Fibroblast of lung (primary cell): ENCODE data around the gene BMS1. TPM values are rescaled to one million over a fixed set of nuclear protein-coding genes. Genes with fewer than 3 reads are reported as not detected.
"Not testable (repeated sequence)": the region's sequence is repeated elsewhere in the genome, so short reads cannot be mapped to it uniquely, and the experiment has no call there.

Experiments used
- DNase-seq, 2 donors: peaks; one replicate each; pipeline versions ENCODE4 v3.0.0 to v3.0.0-alpha.2; 2010; ENCODE audit warnings: low read depth in 2 of 2
- H2AFZ ChIP-seq: 2 replicates; pipeline ENCODE4 v1.5.1; 2012; ENCODE audit warnings: low read length, control low read depth, inconsistent platforms
- H3K27ac ChIP-seq: 2 replicates; pipeline ENCODE4 v1.5.1; 2011; ENCODE audit warnings: low read length, control low read depth; ENCODE audit not compliant: insufficient read depth
- H3K27me3 ChIP-seq: 2 replicates; pipeline ENCODE4 v1.5.1; 2011; ENCODE audit warnings: mild to moderate bottlenecking, low read length; ENCODE audit not compliant: control insufficient read depth, insufficient read depth
- H3K36me3 ChIP-seq: 2 replicates; pipeline ENCODE4 v1.5.1; 2011; ENCODE audit warnings: low read length; ENCODE audit not compliant: control insufficient read depth, insufficient read depth
- H3K4me1 ChIP-seq: 2 replicates; pipeline ENCODE4 v1.5.1; 2011; ENCODE audit warnings: low read length; ENCODE audit not compliant: control insufficient read depth, insufficient read depth; ENCODE audit errors: extremely low read depth
- H3K4me2 ChIP-seq: 2 replicates; pipeline ENCODE4 v1.5.1; 2011; ENCODE audit warnings: low read length, control low read depth; ENCODE audit not compliant: insufficient read depth; ENCODE audit errors: extremely low read depth
- H3K4me3 ChIP-seq, 4 experiments: fragments of 200-600 bp in 1 of 4; sonication (generic) in 1 of 4; replicated peaks in 1 of 4; 2 replicates each; pipeline ENCODE4 v1.5.1; 2011 to 2016; ENCODE audit warnings: low read length in 4 of 4, low read depth in 3 of 4, mild to moderate bottlenecking in 3 of 4, control low read depth in 2 of 4, inconsistent platforms in 1 of 4, mixed read lengths in 1 of 4; ENCODE audit not compliant: insufficient read depth in 1 of 4; ENCODE audit errors: control extremely low read depth in 1 of 4
- H3K79me2 ChIP-seq: 2 replicates; pipeline ENCODE4 v1.5.1; 2012; ENCODE audit warnings: mild to moderate bottlenecking, low read length, inconsistent platforms; ENCODE audit not compliant: control insufficient read depth, insufficient read depth
- H3K9ac ChIP-seq: 2 replicates; pipeline ENCODE4 v1.5.1; 2011; ENCODE audit warnings: mild to moderate bottlenecking, low read length, control low read depth; ENCODE audit not compliant: insufficient read depth
- H3K9me3 ChIP-seq: 2 replicates; pipeline ENCODE4 v1.5.1; 2012; ENCODE audit warnings: low read depth, low read length; ENCODE audit not compliant: control insufficient read depth, insufficient read depth
- H4K20me1 ChIP-seq: 2 replicates; pipeline ENCODE4 v1.5.1; 2011; ENCODE audit warnings: low read length; ENCODE audit not compliant: control insufficient read depth, insufficient read depth; ENCODE audit errors: extremely low read depth
- EZH2 ChIP-seq: IDR thresholded peaks from 2 replicates; pipeline ENCODE4 v1.5.1; 2012; ENCODE audit warnings: low read length, control low read depth, mild to moderate bottlenecking; ENCODE audit errors: missing control alignments
- polyA plus RNA-seq, 2 donors: library from polyadenylated mRNA; depleted of rRNA in 1 of 2; stranded (reverse) in 1 of 2; unstranded in 1 of 2; fragments of >200 nt; gene quantifications; 2 replicates each; pipeline ENCODE4 v1.2.1, GENCODE V29; 2011 to 2012; ENCODE audit warnings: missing spikeins in 1 of 2
- total RNA-seq: library from RNA; depleted of rRNA; stranded (reverse); fragments of >200 nt; gene quantifications from 2 replicates; pipeline ENCODE4 v1.2.1, GENCODE V29; 2014
- TF ChIP-seq, protein P1 (sequence below), 2 donors: IDR thresholded peaks in 1 of 2; conservative IDR thresholded peaks in 1 of 2; 1 replicate in 1 of 2; 2 replicates in 1 of 2; pipeline ENCODE4 v1.5.1; 2011 to 2012; ENCODE audit warnings: low read length in 2 of 2, control low read depth in 1 of 2, inconsistent platforms in 1 of 2, low read depth in 1 of 2, mild to moderate bottlenecking in 1 of 2

The BMS1 gene
- total and polyA plus RNA-seq, 2 donors (not counting 1 experiment from before 2014, with no cell fraction given) = 6.4 to 13.9 TPM

DNA sequence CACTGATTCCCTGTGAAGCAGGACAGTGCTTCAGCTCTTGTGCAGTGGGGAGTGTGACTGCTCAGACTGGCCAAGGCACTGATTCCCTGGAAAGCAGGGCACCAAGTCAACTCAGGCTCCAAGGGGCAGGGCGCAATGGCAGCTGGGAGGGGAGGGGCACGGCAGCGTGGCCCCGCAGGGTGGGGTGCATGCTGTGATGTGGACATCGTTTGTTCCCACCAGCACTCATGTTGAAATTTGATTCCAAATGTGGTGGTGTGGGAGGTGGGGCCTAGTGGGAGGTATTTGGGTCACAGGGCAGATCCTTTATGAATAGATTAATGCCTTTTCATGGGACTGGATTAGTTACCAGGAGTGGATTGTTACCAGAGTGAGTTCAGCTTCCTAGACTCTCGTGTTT is 44.2 kb downstream of the BMS1 start:
- H3K4me1 ChIP-seq, H3K79me2 ChIP-seq, H3K4me3 ChIP-seq, H3K36me3 ChIP-seq, H3K4me2 ChIP-seq, H2AFZ ChIP-seq, H3K9me3 ChIP-seq, H3K27me3 ChIP-seq, H3K27ac ChIP-seq, H3K9ac ChIP-seq, H4K20me1 ChIP-seq: not testable (repeated sequence)
- peak in 1 of 2 donors; percentile 14 for DNase-seq

DNA sequence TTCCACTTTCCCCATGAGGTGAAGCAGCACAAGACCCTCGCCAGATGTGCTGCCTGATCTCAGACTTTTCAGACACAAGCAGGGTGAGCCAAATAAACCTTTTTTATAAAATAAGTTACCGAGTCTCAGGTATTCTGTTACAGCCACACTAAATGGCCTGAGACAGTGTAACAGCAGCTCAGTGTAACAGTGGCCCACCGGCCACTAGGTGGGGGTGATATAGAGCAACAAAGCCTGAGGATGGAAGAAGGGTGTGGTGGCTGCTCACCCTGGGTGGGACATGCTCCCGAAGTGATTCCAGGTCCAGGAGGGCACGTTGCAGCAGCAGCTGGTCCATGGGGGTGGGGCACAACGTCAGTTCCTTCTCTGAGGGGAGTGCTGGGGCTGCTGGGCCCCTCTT is 44.6 kb downstream of the BMS1 start:
- no peaks in the 10 kb centered on the region for H4K20me1 ChIP-seq
- no peaks in the 10 kb centered on the region for H3K36me3 ChIP-seq
- TF ChIP-seq, protein P1, sequence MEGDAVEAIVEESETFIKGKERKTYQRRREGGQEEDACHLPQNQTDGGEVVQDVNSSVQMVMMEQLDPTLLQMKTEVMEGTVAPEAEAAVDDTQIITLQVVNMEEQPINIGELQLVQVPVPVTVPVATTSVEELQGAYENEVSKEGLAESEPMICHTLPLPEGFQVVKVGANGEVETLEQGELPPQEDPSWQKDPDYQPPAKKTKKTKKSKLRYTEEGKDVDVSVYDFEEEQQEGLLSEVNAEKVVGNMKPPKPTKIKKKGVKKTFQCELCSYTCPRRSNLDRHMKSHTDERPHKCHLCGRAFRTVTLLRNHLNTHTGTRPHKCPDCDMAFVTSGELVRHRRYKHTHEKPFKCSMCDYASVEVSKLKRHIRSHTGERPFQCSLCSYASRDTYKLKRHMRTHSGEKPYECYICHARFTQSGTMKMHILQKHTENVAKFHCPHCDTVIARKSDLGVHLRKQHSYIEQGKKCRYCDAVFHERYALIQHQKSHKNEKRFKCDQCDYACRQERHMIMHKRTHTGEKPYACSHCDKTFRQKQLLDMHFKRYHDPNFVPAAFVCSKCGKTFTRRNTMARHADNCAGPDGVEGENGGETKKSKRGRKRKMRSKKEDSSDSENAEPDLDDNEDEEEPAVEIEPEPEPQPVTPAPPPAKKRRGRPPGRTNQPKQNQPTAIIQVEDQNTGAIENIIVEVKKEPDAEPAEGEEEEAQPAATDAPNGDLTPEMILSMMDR (conservative IDR thresholded peaks at IDR 0.05 in 1 of 2, IDR thresholded peaks at IDR 0.05 in 1 of 2; ENCODE audit: low read depth in 1 of 2, low read length in 2 of 2) = peak in 1 of 2 donors; percentile 5
- TF ChIP-seq EZH2 = no peak
- no peak overlapping the region for H2AFZ ChIP-seq
- no peaks in the 10 kb centered on the region for H3K79me2 ChIP-seq
- DNase-seq = no peak
- no peak overlapping the region for H3K27ac ChIP-seq
- H3K9ac ChIP-seq = no peak overlapping the region
- no peaks in the 10 kb centered on the region for H3K27me3 ChIP-seq
- H3K9me3 ChIP-seq = no peaks in the 10 kb centered on the region
- H3K4me3 ChIP-seq = no peak overlapping the region
- H3K4me2 ChIP-seq = no peak overlapping the region
- no peaks in the 10 kb centered on the region for H3K4me1 ChIP-seq

DNA sequence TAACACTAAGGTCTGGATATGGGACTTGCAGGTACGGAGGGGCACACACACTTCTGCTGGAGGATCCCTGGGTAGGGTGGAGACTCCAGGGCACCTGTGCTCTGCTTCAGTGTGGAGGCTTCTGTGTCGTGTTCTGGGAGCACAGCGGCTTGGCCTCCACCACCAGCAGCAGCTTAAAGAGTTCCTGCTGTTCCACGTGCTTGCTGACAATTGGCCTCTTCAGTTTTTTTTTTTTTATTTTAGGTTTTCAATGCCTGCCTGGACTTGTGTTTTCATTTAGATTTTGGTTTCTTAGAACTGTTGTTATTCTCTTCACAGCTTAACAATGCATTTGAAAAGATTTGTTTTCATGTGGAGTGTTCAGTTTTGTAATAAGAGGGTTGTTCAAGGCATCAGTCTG is 45.8 kb downstream of the BMS1 start:
- not testable (repeated sequence) for H3K4me3 ChIP-seq, H3K9me3 ChIP-seq, H3K27me3 ChIP-seq, DNase-seq, H3K27ac ChIP-seq, H3K36me3 ChIP-seq, H3K4me1 ChIP-seq, H3K4me2 ChIP-seq, H3K9ac ChIP-seq, H2AFZ ChIP-seq, H4K20me1 ChIP-seq, H3K79me2 ChIP-seq

DNA sequence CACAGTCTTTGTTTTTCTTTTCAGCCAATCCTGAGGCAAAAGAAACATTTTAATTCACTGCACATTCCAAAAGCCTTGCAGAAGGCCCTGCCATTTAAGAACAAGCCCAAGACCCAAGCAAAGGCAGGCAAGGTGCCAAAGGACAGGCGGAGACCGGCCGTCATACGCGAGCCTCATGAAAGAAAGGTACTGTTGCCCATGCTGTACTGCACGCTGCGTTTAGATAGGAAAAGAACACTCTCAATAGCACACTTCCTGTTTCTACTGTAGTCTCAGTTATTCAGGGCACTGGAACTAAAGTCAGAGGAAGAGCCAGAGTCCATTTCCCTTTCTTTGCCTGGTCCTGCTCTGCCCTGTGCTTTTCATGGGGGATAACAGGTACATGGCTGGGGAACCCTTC is 47.6 kb downstream of the BMS1 start:
- no peaks in the 10 kb centered on the region for H3K4me1 ChIP-seq
- H2AFZ ChIP-seq = no peak overlapping the region
- no peak overlapping the region for H3K9ac ChIP-seq
- no peak overlapping the region for H3K4me3 ChIP-seq
- H3K36me3 ChIP-seq = no peaks in the 10 kb centered on the region
- no peaks in the 10 kb centered on the region for H3K27me3 ChIP-seq
- no peak overlapping the region for H3K27ac ChIP-seq
- DNase-seq = no peak
- H3K4me2 ChIP-seq = no peak overlapping the region
- H4K20me1 ChIP-seq = no peaks in the 10 kb centered on the region
- H3K79me2 ChIP-seq = no peaks in the 10 kb centered on the region
- H3K9me3 ChIP-seq = no peaks in the 10 kb centered on the region
- TF ChIP-seq EZH2 = no peak
- TF ChIP-seq, protein P1 (conservative IDR thresholded peaks at IDR 0.05 in 1 of 2, IDR thresholded peaks at IDR 0.05 in 1 of 2; ENCODE audit: low read depth in 1 of 2, low read length in 2 of 2) = no peak
